H7 (cell line): ENCODE measurements around the gene PSME4. TPM values are rescaled to one million over a fixed set of nuclear protein-coding genes. Genes with fewer than 3 reads are reported as not detected.
A peak's percentile ranks its signal among the peaks of the same experiment; 100 is the strongest.
"Not testable (repeated sequence)": the region's sequence is repeated elsewhere in the genome, so short reads cannot be mapped to it uniquely, and the experiment has no call there.

Experiments used
- DNase-seq: peaks from one replicate; pipeline ENCODE4 v3.0.0; 2012
- H3K27me3 ChIP-seq: 2 replicates; pipeline ENCODE4 v1.6.0; 2011; ENCODE audit warnings: mild to moderate bottlenecking, low read length; ENCODE audit not compliant: control insufficient read depth, insufficient read depth
- H3K36me3 ChIP-seq: replicated peaks from 2 replicates; pipeline ENCODE4 v1.5.1; 2011; ENCODE audit warnings: low read length; ENCODE audit not compliant: control insufficient read depth, insufficient read depth
- H3K4me3 ChIP-seq: 2 replicates; pipeline ENCODE4 v1.5.1; 2011; ENCODE audit warnings: low read depth, mild to moderate bottlenecking, control low read depth, low read length, moderate library complexity; ENCODE audit not compliant: insufficient read depth
- total RNA-seq: library from RNA; depleted of rRNA; stranded (reverse); fragments of >200 nt; shearing (Covaris generic); gene quantifications from 2 replicates; pipeline ENCODE4 v1.2.3, GENCODE V29; 2014

Gene PSME4
- total RNA-seq, 1 experiment from 2014 or later, result 57.9 TPM

DNA sequence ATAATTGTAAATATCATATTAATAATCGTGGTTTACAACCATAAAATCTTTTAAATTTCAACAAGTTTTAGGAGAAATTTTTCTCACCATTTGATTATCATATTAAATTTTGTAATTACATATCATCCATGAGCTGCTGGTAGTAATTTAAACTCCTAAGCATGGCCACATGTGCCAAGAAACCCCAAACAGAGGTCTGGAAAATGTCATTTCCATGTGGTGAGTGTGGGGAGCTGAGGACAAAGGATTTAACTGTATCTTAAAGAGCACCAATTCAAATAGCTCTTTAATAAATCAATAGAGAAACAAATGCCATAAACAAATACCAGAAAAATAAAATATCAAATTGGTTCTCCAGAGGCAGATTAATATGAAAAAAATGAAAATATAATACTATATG, 26.3 kb downstream of the PSME4 start:
- H3K27me3 ChIP-seq, result no peaks in the 10 kb centered on the region
- H3K4me3 ChIP-seq, result no peak overlapping the region
- H3K36me3 ChIP-seq, result peaks cover 7% of the 10 kb centered on the region
- DNase-seq, result no peak

DNA sequence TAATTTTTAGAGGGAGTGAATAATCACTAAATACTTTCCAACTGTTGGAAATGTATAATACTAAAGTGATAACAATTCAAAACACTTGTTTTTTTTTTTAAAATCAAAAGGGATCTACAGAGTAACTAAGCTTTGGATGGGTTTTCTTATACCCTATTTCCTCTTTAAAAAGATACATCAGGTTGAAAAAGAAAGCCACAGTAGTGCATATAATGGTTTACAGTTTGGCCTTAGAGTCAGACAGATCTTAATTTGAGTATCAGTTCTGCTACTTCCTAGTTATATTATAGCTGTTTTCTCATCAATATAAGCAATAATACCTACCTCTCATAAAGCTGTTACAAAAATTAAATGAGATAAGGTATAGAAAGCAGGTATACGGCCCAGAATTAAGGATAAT, 28.5 kb downstream of the PSME4 start:
- H3K36me3 ChIP-seq, result peaks cover 9% of the 10 kb centered on the region
- no peaks in the 10 kb centered on the region for H3K27me3 ChIP-seq
- H3K4me3 ChIP-seq, result no peak overlapping the region
- DNase-seq, result no peak

- Histone ChIP-seq H3K36me3 (peaks cover 8% of the 10 kb centered on the region), H3K27me3 (no peaks in the 10 kb centered on the region), H3K4me3 (no peak overlapping the region)
- no peak for DNase-seq
Measured at GRCh38 chr2:53941749-53942148, 29.0 kb downstream of the PSME4 start.

DNA sequence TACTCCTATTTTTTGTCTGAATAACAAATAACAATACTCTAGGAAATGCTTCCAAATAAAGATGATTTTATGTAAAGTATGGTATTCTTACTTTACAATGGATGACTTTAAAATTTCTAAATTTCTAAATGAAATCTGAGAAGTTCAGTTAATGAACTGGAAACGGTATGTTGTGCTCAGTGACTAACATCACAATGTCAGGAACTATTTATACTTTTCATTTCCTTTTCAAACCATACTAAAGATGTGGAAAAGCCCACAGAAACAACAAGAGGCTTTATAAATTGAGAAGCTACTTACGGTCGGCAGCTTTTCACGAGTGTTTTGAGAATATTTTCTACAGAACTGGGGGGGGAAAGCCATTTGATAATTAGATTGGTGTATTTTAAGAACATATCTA, 31.1 kb downstream of the PSME4 start:
- Histone ChIP-seq H3K4me3 (no peak overlapping the region), H3K27me3 (no peaks in the 10 kb centered on the region), H3K36me3 (peaks cover 10% of the 10 kb centered on the region)
- no peak for DNase-seq

DNA sequence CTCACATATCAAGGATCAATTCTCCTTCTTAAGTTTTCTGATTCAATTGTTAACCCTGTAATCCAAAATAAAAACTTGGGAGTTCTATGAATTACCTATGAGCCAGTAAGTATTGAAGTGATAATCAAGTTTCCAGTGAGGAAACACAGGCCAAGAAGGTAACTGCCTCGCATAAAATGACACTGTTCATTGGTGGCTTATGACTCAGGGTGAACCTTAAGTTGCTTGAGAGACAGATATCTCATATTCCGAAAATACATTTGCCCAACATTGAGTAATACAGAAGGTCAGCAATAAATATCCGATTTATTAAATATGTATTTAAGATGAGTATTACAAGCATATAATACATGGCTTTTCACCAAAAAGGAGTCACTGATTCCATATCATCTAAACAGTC, 31.9 kb downstream of the PSME4 start:
- Histone ChIP-seq H3K4me3 (no peak overlapping the region), H3K27me3 (no peaks in the 10 kb centered on the region), H3K36me3 (peaks cover 10% of the 10 kb centered on the region)
- DNase-seq, result no peak

DNA sequence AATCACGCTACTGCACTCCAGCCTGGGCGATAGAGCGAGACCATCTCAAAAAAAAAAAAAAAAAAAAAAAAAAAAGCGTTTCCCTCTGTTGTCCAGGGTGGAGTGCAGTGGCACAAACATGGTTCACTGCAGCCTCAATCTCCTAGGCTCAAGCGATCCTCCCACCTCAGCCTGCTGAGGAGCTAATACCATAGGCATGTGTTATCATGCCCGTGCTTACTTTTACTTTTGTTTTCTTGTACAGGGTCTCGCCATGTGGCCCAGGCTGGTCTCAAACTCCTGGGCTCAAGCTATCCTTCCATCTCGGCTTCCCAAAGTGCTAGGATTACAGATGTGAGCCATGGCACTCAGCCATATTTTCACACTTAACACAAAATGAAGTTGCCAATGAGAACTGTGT, 37.5 kb downstream of the PSME4 start:
- no peak for DNase-seq

DNA sequence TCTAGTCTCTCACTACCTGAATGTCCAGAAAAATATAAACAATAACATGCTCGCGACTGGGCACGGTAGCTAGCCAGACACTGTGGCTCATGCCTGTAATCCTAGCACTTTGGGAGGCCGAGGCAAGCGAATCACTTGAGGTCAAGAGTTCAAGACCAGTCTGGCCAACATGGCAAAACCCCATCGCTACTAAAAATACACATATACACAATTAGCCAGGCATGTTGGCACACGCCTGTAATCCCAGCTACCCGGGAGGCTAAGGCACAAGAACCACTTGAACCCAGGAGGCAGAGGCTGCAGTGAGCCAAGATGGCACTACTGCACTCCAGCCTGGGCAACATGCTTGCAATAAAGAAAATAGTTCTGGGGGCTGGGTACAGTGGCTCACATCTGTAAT, 44.5 kb downstream of the PSME4 start:
- not testable (repeated sequence) for DNase-seq, H3K27me3 ChIP-seq, H3K4me3 ChIP-seq
- H3K36me3 ChIP-seq, result peaks cover 36% of the 10 kb centered on the region

More for the DNA sequence above, 37.5 kb downstream of the PSME4 start:
- no peaks in the 10 kb centered on the region for H3K27me3 ChIP-seq
- H3K36me3 ChIP-seq, result peaks cover 26% of the 10 kb centered on the region
- H3K4me3 ChIP-seq, result no peak overlapping the region

GRCh38 chr2:53913721-53914120, 57.1 kb downstream of the PSME4 start:
- Histone ChIP-seq H3K36me3 (peaks cover 3% of the 10 kb centered on the region), H3K27me3 (no peaks in the 10 kb centered on the region), H3K4me3 (no peak overlapping the region)
- DNase-seq, result peak; percentile 2

DNA sequence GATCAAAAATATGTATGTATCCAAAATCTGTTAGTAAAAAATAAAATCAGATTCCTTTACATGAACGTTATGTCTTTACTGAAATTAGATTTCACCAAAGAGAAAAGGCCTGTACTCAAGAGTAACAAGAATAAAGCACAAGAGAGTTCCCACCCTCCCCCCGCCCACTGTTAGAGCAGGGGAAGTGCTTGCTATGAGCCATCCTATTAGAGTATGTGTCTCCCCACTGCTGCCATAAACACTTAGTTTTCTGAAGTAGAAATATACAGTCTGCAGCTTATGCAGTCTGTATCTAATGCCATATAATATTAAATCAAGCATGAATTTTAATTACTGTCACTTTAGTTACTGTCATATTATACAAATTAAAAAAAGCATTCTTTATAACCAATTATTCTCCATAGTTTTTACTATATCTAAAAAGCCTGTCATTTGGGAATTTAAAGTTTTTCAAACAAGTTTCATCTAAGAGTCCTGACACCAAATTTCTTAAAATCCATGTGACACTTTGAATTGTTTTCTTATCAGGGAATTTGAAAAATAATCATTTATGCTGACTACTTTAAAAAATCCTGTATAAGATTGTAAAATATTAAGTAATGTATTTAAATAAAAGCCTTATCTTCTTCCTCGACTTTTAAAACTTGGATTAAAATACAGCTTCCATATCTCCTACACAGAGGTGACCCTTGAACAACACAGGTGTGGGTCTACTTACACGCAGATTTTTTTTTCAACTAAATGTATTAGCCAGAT, 59.2 kb downstream of the PSME4 start:
- H3K4me3 ChIP-seq, result no peak overlapping the region
- DNase-seq, result peak; percentile 4
- no peaks in the 10 kb centered on the region for H3K27me3 ChIP-seq
- peaks cover 8% of the 10 kb centered on the region for H3K36me3 ChIP-seq

DNA sequence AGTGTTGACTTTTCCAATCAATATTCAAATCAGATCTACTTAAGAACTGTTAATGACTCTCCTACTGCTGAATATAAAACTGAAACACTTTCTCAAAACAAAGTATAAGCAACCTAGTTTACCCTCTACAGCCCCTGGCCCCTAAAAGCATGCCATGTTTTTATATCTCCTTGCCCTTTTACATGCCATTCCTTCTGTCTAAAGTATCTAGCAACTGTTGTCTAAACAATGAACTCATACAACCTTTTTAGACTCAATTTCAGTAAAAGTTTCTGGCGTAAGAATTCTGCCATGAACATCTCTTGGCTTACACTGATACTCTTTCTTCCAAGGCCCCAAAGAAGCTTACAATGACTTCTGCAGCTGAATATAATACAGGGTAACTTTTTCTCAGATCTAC, 63.2 kb downstream of the PSME4 start:
- Histone ChIP-seq H3K4me3 (no peak overlapping the region), H3K36me3 (peaks cover 18% of the 10 kb centered on the region), H3K27me3 (no peaks in the 10 kb centered on the region)
- no peak for DNase-seq

DNA sequence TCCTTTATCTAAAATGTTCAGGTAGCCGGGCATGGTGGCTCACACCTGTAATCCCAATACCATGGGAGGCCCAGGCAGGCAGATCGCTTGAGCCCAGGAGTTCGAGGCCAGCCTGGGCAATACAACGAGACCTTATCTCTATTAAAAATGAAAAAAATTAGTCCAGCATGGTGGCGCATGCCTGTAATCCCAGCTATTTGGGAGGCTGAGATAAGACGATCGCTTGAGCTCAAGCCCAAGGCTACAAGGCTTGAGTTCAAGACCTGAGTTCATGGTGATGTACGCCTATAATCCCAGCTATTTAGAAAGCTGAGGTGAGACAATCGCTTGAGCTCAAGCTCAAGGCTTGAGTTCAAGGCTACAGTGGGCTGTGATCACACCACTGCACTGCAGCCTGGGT, 65.4 kb downstream of the PSME4 start:
- Histone ChIP-seq H3K27me3 (no peaks in the 10 kb centered on the region), H3K4me3 (no peak overlapping the region), H3K36me3 (peaks cover 25% of the 10 kb centered on the region)
- no peak for DNase-seq

- H3K36me3 ChIP-seq, result peaks cover 34% of the 10 kb centered on the region
- no peak for DNase-seq
- H3K4me3 ChIP-seq, result no peak overlapping the region
- H3K27me3 ChIP-seq, result no peaks in the 10 kb centered on the region
Measured at GRCh38 chr2:53903011-53903410, 67.8 kb downstream of the PSME4 start.

DNA sequence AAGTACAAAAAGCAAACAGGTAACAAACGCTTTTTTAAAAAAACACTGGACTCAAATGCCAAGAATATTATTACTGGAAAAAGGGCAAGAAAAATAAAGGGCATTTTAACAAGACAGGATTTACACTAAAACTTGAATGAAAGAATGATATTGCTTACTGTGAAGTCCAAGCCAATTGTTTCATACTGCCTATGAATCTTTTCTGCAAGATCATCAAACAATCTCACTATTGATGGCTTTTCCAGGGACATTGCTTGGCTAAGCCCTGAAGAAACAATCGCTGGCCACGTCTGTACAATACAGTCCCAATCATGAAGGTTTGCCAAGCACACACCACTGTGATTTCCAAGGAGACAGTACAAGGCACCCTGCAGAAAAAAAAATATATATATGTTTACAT, 69.6 kb downstream of the PSME4 start:
- DNase-seq, result no peak
- no peaks in the 10 kb centered on the region for H3K27me3 ChIP-seq
- H3K4me3 ChIP-seq, result no peak overlapping the region
- H3K36me3 ChIP-seq, result peaks cover 31% of the 10 kb centered on the region

DNA sequence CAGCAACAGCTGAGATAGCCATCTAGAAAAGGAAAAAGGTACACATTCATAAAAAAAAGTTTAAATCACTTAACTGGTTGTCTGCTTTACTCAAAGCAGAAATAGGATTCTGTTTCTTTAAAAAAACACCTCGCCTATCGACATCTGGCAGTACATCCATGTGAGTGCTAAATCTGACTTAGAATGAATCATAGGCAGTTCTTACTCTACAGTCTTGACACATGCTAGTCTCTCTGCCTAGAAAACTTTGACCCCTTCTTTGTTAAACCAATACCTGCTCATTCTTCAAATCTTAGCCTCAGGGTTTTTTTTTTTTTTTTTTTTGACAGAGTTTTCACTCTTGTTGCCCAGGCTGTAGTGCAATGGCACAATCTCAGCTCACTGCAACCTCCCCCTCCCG, 73.9 kb downstream of the PSME4 start:
- Histone ChIP-seq H3K27me3 (no peaks in the 10 kb centered on the region), H3K4me3 (no peak overlapping the region), H3K36me3 (peaks cover 31% of the 10 kb centered on the region)
- no peak for DNase-seq

- DNase-seq, result no peak
- Histone ChIP-seq H3K36me3 (peaks cover 27% of the 10 kb centered on the region), H3K4me3 (no peak overlapping the region), H3K27me3 (no peaks in the 10 kb centered on the region)
Measured at GRCh38 chr2:53886406-53887280, 84.2 kb downstream of the PSME4 start.
